HepG2 (cell line): ENCODE measurements around the gene SNRPB2. TPM values are rescaled to one million over a fixed set of nuclear protein-coding genes. Genes with fewer than 3 reads are reported as not detected.

Experiments
- DR1 ChIP-seq: sonication (generic); formaldehyde crosslinking; IDR thresholded peaks from 2 replicates; pipeline ENCODE4 v1.8.0; 2021; ENCODE audit warnings: mild to moderate bottlenecking, missing genetic modification reagents, inconsistent platforms
- FOXO1 ChIP-seq: sonication (generic); formaldehyde crosslinking; IDR thresholded peaks from 2 replicates; pipeline ENCODE4 v1.4.0; 2020; ENCODE audit warnings: missing genetic modification reagents
- LCORL ChIP-seq, 2 experiments: fragments of 450-650 bp in 1 of 2; sonication (generic) in 1 of 2; formaldehyde crosslinking in 1 of 2; IDR thresholded peaks; 2 replicates each; pipeline versions ENCODE4 v1.5.0 to v1.6.1; 2017 to 2020; ENCODE audit warnings: antibody characterized with exemption in 1 of 2, missing genetic modification reagents in 1 of 2
- PCBP1 ChIP-seq: fragments of 200-400 bp; formaldehyde crosslinking; IDR thresholded peaks from 2 replicates; pipeline ENCODE4 v1.6.1; 2017; ENCODE audit warnings: mild to moderate bottlenecking, low read depth, low read length, borderline replicate concordance
- RERE ChIP-seq: IDR thresholded peaks from 2 replicates; pipeline ENCODE4 v1.6.1; 2016; ENCODE audit warnings: low read depth, missing genetic modification reagents, missing compliant biosample characterization
- SMARCC2 ChIP-seq: fragments of 450-650 bp; IDR thresholded peaks from 2 replicates; pipeline ENCODE4 v1.6.1; 2017; ENCODE audit warnings: antibody characterized with exemption, mild to moderate bottlenecking
- SRSF4 ChIP-seq: fragments of 200-400 bp; formaldehyde crosslinking; IDR thresholded peaks from one replicate; pipeline ENCODE4 v1.6.1; 2018; ENCODE audit warnings: mild to moderate bottlenecking, low read depth, low read length, moderate library complexity; ENCODE audit not compliant: poor library complexity, severe bottlenecking
- TFDP1 ChIP-seq: IDR thresholded peaks from 2 replicates; pipeline ENCODE4 v1.6.1; 2016; ENCODE audit warnings: missing compliant biosample characterization, missing genetic modification reagents, borderline replicate concordance
- YY1 ChIP-seq: IDR thresholded peaks from 2 replicates; pipeline ENCODE4 v1.6.1; 2011; ENCODE audit warnings: low read length, low read depth, moderate library complexity, mild to moderate bottlenecking; ENCODE audit not compliant: insufficient read depth, insufficient replicate concordance
- ZBTB3 ChIP-seq: sonication (generic); formaldehyde crosslinking; IDR thresholded peaks from 2 replicates; pipeline ENCODE4 v1.4.0; 2020; ENCODE audit warnings: low read depth, mild to moderate bottlenecking, moderate library complexity, missing genetic modification reagents, borderline replicate concordance
- ZNF235 ChIP-seq: sonication (generic); formaldehyde crosslinking; IDR thresholded peaks from 2 replicates; pipeline ENCODE4 v1.8.1; 2023; ENCODE audit warnings: mild to moderate bottlenecking, missing genetic modification reagents, borderline replicate concordance
- ZNF414 ChIP-seq: sonication (generic); formaldehyde crosslinking; IDR thresholded peaks from 2 replicates; pipeline ENCODE4 v1.5.0; 2020; ENCODE audit warnings: missing genetic modification reagents
- ZNF484 ChIP-seq: sonication (generic); formaldehyde crosslinking; IDR thresholded peaks from 2 replicates; pipeline ENCODE4 v1.5.1; 2020; ENCODE audit warnings: mild to moderate bottlenecking, low read depth, missing genetic modification reagents, borderline replicate concordance
- ZNF549 ChIP-seq: sonication (generic); formaldehyde crosslinking; IDR thresholded peaks from 2 replicates; pipeline ENCODE4 v1.5.0; 2020; ENCODE audit warnings: missing genetic modification reagents
- ZNF574 ChIP-seq: sonication (generic); formaldehyde crosslinking; IDR thresholded peaks from 2 replicates; pipeline ENCODE4 v1.4.0; 2020; ENCODE audit warnings: missing genetic modification reagents
- ZNF841 ChIP-seq: sonication (generic); formaldehyde crosslinking; IDR thresholded peaks from 2 replicates; pipeline ENCODE4 v1.8.1; 2023; ENCODE audit warnings: missing genetic modification reagents, borderline replicate concordance
- ZSCAN25 ChIP-seq: sonication (generic); formaldehyde crosslinking; IDR thresholded peaks from 2 replicates; pipeline ENCODE4 v1.8.0; 2022; ENCODE audit warnings: mild to moderate bottlenecking, missing genetic modification reagents
- polyA plus RNA-seq, 8 experiments: library from polyadenylated mRNA; depleted of rRNA in 3 of 8; stranded (reverse) in 7 of 8; unstranded in 1 of 8; fragments of >200 nt; fragmentation: Illumina TruSeq in 4 of 8; extraction: Trizol in 4 of 8; gene quantifications; 2 replicates each; pipeline versions ENCODE4 v1.2.1 to v1.2.3, GENCODE V29; 2011 to 2016; ENCODE audit warnings: low read depth in 4 of 8, missing spikeins in 1 of 8, mixed read lengths in 1 of 8; ENCODE audit not compliant: insufficient read depth in 1 of 8
- total RNA-seq, 5 experiments: library from RNA; depleted of rRNA; stranded (reverse); fragments of >200 nt; fragmentation: Illumina TruSeq; extraction: Trizol; gene quantifications; 2 replicates each; pipeline ENCODE4 v1.2.3, GENCODE V29; 2016; ENCODE audit warnings: low read depth in 1 of 5

The SNRPB2 gene
- total and polyA plus RNA-seq, 2 of the 13 experiments (the other 11 are each of a cell fraction or from before 2014, with no cell fraction given), result 107 to 204 TPM

- no peak for TF ChIP-seq SMARCC2
- TF ChIP-seq ZNF235 (CRISPR knock-in tag), result peak; percentile 83; the same call in 1 of the 2 replicates
- peak; percentile 86; the same call in 1 of the 2 replicates for TF ChIP-seq ZSCAN25
- peak; percentile 75; the same call in 1 of the 2 replicates for TF ChIP-seq RERE
- TF ChIP-seq ZBTB3 (CRISPR knock-in tag), result peak; percentile 56; the same call in 1 of the 2 replicates
- TF ChIP-seq ZNF549, result no peak; the same call in 1 of the 2 replicates
- TF ChIP-seq TFDP1 (CRISPR knock-in tag), result peak; percentile 71; the same call in 1 of the 2 replicates
- no peak; the same call in 1 of the 2 replicates for TF ChIP-seq ZNF484 (CRISPR knock-in tag)
- TF ChIP-seq YY1, result peak; percentile 89
- TF ChIP-seq ZNF414, result peak; percentile 95; the same call in 1 of the 2 replicates
- no peak for TF ChIP-seq SRSF4
- peak; percentile 100 for TF ChIP-seq LCORL (IDR thresholded peaks at IDR 0.05)
- TF ChIP-seq LCORL (CRISPR knock-in tag; IDR thresholded peaks at IDR 0.05), result peak; percentile 75; the same call in 1 of the 2 replicates
- peak; percentile 81; the same call in 1 of the 2 replicates for TF ChIP-seq ZNF841 (CRISPR knock-in tag)
- TF ChIP-seq FOXO1, result peak; percentile 88
- TF ChIP-seq DR1 (CRISPR knock-in tag), result peak; percentile 59; the same call in 1 of the 2 replicates
- peak; percentile 97 for TF ChIP-seq ZNF574 (CRISPR knock-in tag)
- TF ChIP-seq PCBP1, result peak; percentile 98; the same call in 1 of the 2 replicates
These were observed at the start of gene SNRPB2 (continued) for GRCh38 chr20:16729565-16730460.
